GM20431 (cell line): ENCODE measurements around the gene CASS4.
"Not testable (repeated sequence)": the region's sequence is repeated elsewhere in the genome, so short reads cannot be mapped to it uniquely, and the experiment has no call there.

ENCODE experiments used
- in situ Hi-C: fragments of 300-500 bp; cut with MseI, MboI; formaldehyde crosslinking; loops from one replicate; pipeline ENCODE4 v1.15.0; 2020; ENCODE audit warnings: low sequenced_read_pairs; ENCODE audit not compliant: unreplicated experiment

CASS4 gene

DNA sequence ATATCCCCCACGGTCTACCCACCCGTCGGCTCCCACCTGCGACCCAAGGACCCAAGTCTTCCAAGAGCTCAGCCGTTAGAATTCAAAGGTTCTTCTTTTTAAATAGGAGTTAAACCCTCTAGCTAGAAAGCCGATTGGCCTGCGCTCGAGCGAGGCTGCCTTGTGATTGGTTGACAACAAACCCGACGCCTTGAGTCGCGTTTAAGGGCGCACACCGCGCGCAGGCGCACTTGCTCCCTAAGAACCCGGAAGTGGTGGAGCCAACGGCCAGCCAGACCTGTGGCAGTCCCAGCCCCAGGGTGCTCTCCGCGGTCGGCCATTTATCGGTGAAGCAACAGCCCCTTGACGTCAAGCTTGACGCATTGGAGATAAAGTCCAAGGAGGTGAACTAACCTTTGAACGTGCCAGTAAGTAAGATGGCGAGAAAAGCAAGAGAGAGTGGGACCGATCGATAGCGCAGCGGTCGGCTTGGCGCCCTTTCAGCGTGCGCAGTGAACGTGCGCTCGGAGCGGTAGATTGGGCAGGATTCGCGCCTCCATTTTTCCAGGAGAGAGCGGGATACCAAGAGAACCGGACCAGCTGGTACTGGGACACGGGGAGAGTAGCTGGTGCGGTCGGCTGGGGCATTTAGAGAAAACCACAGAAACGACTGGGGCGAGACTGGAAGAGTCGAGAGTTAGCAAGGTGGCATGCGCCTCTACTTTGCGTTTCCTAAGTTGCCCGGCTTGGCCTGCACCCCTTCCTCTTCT lies 19.8 kb upstream of the CASS4 start, which contains the start of the genes AURKA and CSTF1:
Gene AURKA (minus strand): TSS at position 84 of the 749 bp plus-strand sequence. CDS start 4,018 bp downstream, outside the sequence.
Gene CSTF1 (plus strand): TSS at position 514 of the 749 bp plus-strand sequence. CDS start 2,908 bp downstream, outside the sequence.
- in situ Hi-C loops: no loop called here

DNA sequence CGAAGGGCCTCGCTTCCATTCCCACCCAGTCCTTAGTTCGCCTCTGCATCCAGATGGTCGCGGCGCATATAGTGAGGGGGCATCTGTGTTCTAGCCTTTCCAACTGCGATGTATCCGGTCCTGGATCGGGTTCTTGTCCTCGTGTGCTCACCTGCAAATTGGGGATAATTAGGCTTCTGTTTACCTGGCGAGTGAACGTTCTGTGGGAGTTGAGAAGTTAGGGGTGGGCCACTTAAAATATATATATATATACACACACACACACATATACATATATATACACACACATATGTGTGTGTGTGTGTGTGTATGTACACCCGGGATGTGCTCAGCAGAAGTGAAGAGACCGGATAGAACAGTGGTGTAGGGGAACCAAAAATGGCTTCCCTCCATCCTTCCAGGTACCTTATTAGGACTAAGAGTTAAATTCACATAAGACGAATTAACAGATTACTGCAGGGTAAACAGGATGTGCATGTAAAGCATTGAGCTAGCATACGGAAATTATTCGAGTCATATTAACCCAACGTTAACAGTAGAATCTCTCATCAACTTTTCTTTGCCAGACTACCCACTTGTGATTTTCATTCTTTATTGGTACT lies 19.1 kb upstream of the CASS4 start:
- in situ Hi-C loops: no loop called here

GRCh38 chr20:56393653-56394052 lies 18.4 kb upstream of the CASS4 start:
- in situ Hi-C loops: no loop called here

DNA sequence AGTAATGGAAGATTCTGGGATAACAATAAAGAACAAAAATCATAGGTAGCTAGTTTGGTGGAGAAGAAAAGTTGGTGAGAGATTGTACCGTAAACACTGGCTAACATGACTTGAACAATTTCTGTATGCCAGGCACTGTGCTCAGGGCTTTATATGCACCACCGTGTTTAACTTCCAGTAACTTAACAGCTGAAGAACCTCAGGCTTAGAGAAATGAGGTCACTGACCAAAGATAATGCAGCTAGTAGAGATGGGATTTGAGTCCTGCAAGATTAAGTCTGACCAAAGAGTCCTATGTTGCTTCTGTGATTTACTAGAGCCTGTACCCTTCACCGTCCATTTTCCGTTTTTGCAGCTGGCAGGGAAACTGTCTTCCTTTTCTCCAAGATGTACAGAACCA lies 16.9 kb upstream of the CASS4 start:
- in situ Hi-C loops: no loop called here

GRCh38 chr20:56400001-56400640 lies 11.9 kb upstream of the CASS4 start:
- in situ Hi-C loops: no loop called here

DNA sequence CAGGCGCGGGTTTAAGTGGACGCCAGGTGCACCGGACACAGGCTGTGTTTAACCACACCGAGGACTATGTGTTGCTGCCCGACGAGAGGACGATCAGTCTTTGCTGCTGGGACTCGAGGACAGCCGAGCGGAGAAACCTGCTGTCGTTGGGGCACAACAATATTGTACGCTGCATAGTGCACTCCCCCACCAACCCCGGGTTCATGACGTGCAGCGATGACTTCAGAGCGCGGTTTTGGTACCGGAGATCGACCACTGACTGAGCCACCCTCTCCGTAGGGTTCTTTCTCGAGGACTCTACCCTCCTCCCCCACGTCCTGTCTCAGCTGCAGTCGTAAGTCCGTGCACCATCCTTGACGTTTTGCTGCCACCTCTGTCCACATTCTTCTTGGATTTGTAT lies 8.6 kb upstream of the CASS4 start:
- in situ Hi-C loops: no loop called here

GRCh38 chr20:56405356-56405755 lies 6.7 kb upstream of the CASS4 start:
- in situ Hi-C loops: not testable (repeated sequence)

DNA sequence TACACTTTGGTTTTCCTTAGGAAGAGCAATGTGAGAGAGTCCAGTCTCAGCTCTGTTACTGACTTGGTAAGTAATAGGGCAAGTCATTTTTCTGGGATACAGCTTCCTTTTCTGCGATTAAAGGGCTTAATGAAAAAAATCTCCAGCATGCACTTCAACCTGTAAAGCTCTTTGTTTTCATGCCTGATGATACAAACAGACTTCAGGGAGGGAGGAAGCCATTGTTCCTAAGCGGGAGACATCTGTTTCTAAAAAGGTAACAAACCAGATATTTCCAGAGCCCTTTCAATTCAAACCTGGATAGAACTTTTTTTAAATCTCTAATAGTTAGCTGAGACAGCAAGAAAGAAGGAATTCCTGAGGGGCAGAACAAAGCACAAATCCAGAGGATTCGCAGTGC lies 5.2 kb upstream of the CASS4 start:
- in situ Hi-C loops: no loop called here

- in situ Hi-C loops: no loop called here
Measured at GRCh38 chr20:56409521-56409920, 2.5 kb upstream of the CASS4 start.

DNA sequence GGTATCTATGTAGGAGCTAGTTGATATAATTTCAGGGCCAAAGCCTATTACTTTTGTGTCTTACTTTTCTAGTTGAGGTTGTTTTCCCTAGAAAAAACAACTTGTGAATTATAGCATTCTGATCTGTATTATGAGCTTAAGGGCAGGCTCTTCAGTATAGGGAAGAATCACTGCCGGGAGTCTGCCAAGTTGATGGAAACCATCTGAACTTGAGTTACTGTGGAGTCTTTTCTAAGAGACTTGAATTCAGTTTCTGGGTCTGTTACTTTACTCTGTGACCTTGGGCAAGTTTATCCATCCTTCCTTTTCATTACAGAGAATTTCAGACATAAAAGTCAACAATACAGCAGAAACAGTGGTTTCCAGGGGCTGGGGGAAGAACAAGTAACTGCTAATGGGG lies 2.1 kb upstream of the CASS4 start:
- in situ Hi-C loops: no loop called here

- in situ Hi-C loops: not testable (repeated sequence)
Measured at GRCh38 chr20:56411287-56411686, 773 bp upstream of the CASS4 start.

DNA sequence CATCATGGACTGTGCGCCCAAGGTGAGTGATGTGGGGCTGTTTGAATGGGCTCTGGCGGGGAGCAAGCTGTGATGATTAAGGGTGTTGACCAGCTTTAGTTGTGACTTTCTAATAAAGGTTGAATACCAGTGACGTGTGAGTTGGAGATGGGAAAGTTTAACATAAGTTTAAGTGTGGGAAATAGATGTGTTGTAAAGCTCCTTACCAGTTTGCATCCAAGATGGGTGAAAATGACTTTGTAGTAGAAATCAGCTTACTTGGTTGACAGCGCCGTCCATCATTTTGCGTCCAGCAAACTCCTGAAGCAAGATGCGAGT lies 372 bp downstream of the CASS4 start:
- in situ Hi-C loops: no loop called here

GRCh38 chr20:56412949-56413348 lies 889 bp downstream of the CASS4 start:
- in situ Hi-C loops: no loop called here

DNA sequence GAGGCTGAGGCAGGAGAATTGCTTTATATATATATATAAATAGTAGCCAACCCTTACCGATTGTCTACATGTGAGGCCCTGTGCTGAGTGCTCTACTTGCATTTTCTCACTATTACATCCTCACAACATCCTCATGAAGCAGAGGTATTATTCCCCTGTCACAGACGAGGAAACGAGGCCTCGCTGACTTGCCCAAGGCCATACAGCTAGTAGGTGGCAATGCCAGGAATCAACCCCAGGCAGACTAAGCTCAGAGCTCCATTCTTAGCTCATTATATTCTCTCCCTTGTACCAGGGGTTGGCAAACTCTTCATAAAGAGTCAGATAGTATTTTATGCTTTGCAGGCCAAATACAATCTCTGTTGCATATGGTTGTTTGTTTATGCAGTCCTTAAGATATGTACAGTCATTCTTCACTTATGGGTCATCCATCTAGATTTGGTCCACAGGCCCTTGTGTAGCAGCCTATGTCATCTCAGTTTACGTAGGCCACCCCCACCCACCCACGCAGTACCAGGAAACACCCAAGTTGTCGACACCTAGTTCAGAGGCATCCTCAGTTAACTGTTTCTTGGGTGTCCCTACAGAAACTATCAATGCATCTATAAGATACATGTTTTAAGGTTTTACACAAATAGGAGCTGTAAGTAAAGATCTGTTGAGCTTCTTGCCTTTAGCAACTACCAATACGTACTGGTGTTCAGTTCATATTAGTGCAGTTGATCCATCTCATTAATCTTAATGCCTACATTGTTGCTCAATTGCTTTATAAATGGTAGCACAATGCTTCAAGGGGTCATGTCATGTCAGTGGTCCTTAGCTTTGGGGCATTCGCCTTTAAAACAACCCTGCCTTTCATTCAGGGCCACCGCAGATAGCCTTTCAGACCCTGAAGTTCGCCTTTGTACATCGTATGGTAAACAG lies 3.0 kb downstream of the CASS4 start:
- in situ Hi-C loops: no loop called here

- in situ Hi-C loops: no loop called here
Measured at GRCh38 chr20:56417402-56417801, 5.3 kb downstream of the CASS4 start.

GRCh38 chr20:56417911-56418310 lies 5.9 kb downstream of the CASS4 start:
- in situ Hi-C loops: no loop called here

GRCh38 chr20:56418385-56418861 lies 6.4 kb downstream of the CASS4 start:
- in situ Hi-C loops: no loop called here

GRCh38 chr20:56420028-56420427 lies 8.0 kb downstream of the CASS4 start:
- in situ Hi-C loops: no loop called here

DNA sequence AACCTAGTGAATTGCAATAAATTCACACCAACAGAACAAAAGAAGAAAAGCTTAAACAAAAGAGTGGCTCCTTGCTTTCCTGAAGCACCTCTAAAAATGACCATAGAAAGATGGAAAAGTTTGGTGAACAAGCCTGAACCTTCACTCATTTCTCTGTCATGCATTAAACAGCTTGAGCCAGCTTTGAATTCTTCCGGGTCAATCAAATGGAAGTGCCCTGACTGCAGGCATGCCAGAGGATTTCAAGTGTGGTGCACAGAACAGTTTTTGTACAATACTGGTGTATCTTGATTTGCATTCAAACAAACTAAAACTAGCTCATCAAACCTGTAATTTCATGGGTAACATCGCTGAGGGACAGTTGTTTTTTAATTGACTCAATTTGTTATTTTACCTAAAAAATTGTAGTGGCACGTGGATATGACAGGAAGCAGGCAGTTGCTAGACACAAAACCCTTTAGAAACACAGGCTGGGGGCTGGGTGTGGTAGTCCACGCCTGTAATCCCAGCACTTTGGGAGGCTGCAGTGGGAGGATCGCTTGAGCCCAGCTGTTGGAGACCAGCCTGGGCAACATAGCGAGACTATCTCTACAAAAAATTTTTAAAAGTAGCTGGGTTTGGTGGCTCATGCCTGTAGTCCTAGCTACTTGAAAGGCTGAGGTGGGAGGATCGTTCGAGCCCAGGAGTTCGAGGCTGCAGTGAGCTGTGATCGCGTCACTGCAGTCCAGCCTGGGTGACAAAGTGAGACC lies 9.1 kb downstream of the CASS4 start:
- in situ Hi-C loops: no loop called here
